ENCODE data around the gene KIF3C. TPM values are rescaled to one million over a fixed set of nuclear protein-coding genes. Genes with fewer than 3 reads are reported as not detected.

Gene KIF3C
- polyA plus RNA-seq, result 65.3 and 81.1 TPM in 2 replicates

DNA sequence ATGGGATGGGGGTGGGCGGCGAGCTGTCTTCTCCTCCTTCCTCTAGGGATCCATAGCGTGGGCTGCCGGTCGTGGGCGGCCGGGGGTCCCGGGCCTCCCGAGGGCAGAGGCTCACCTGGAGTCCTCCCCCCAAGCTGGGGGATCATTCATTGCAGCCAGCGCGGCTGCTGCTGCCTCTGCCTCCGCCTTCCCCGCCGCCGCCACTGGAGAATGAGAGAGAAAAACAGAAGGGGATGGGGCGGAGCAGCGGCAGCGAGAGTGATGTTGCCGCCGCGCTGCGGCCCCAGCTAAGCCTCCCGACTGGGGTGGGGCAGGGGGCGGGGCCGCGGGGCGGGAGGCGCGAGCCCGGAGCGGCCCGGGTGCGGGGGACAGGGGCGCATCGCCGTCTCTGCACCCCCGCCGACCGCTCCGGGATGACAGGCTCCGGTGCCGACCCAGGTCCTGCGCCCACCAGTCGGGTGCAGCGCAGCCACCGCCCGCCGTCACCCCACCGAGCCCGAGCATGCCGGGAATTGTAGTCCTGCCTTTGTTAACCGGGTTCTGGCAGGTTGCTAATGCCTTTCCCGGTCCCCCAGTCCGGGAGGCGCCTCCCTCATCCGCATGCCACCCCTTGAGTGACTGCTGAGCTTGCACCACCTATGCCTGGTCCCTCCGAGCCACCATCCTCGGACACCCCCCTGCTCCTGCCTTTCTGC, at the start of gene KIF3C:
KIF3C (minus strand) TSS at position 225 of the 695 bp plus-strand sequence. CDS start 580 bp downstream, outside the sequence.

DNA sequence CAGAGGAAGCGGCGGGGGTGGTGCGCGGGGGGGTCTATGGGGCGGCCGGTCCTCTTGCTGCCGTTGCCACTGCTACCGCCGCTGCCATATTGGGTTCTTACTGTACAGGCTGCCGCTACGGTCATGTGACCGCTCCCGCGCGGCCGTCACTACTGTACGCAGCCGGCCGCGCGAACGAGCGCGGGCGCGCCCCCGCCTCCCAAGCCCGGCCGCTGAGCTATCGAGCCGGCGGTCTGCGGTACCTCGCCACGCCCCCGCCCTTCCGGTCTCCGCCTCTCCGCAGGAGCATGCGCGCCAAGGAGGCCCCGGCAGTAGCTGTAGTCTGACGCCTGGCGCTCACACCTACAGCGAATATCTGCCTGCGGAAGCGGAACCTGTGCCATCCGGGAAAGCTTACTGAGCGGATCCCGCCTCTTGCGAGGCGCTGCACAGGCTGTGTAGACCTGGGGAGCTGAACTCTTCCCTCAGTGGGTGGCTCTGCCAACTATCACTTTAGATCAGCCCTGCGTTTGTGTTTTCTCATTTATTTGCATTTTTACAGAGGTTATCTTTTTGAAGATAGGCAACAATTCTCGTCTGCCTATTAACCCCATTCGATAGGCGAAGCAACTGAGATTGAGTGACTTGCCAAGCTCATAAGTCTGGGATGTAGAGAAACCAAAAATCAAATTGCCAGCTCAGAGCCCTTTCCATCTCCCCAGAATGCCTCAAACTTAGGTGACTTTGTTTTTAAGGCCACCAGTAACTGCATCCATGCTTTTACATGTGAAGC, 103.8 kb downstream of the KIF3C start, which contains the start of gene ASXL2:
ASXL2 (minus strand) TSS at position 127 of the 772 bp plus-strand sequence. CDS start 265 bp downstream, outside the sequence.

Other genes starting within 250 kb of the KIF3C start
- gene ASXL2, start 104.0 kb downstream of the KIF3C start, polyA plus RNA-seq, result 3.1 and 4.0 TPM in 2 replicates
- 56.6 and 62.6 TPM in 2 replicates for gene RAB10, start 51.6 kb upstream of the KIF3C start, polyA plus RNA-seq
- 1.2 and 1.6 TPM in 2 replicates for gene GAREM2, start 190.6 kb upstream of the KIF3C start, polyA plus RNA-seq

Data from Purkinje cell (primary cell).